ENCODE results near the gene SOD1. TPM values are rescaled to one million over a fixed set of nuclear protein-coding genes. Genes with fewer than 3 reads are reported as not detected.

SOD1 gene
- total RNA-seq, 4 donors from 2014 or later: 118 to 141 (median 130) TPM

DNA sequence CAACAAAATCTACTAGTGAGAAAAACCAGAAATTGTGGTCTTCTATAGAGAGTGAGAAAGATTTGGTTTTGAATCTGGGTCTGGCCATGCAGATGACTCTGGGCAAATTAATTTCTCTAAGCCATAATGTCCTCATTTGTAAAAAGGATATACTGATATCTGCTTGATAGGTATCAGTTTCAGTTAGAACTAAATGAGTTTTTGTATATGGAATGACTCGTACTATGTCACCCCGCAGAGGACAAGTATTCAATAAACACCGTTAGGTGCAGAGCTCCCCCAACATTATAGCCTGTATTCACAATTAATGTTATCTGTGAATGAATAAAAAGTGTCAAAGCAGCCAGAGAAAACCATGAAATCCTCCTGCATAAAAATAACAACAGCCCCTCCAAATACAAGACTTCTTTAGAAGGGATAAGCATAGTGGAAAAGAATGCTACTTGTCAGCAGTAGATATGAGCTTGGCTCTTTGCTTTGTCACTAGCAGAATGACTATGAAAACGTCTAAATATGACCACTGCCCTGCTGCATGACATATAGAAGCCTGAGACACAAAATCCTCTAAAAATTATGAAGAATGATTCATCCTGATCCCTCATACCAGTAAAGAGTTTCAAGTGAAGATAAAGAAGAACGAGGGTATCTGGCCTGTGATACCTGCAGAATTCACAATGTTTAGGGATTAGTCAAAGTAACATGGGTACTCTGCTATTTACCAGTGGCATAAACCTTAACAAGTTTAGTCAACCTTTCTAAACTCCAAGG lies 54.7 kb downstream of the SOD1 start:
- no peak overlapping the region for H3K4me3 ChIP-seq (ENCODE audit: low read depth, poor library complexity, severe bottlenecking)
- 75 to 84% methylated on average over 5 of the region's 5 CpGs for WGBS, 2 donors
- intact Hi-C loops (cut with DNase I; ENCODE audit: low total_unique reads): no loop called here
- no peak for DNase-seq (ENCODE audit: low spot score in 2 of 2)
- TF ChIP-seq POLR2A (IDR thresholded peaks at IDR 0.05): no peak
- TF ChIP-seq, protein P1, sequence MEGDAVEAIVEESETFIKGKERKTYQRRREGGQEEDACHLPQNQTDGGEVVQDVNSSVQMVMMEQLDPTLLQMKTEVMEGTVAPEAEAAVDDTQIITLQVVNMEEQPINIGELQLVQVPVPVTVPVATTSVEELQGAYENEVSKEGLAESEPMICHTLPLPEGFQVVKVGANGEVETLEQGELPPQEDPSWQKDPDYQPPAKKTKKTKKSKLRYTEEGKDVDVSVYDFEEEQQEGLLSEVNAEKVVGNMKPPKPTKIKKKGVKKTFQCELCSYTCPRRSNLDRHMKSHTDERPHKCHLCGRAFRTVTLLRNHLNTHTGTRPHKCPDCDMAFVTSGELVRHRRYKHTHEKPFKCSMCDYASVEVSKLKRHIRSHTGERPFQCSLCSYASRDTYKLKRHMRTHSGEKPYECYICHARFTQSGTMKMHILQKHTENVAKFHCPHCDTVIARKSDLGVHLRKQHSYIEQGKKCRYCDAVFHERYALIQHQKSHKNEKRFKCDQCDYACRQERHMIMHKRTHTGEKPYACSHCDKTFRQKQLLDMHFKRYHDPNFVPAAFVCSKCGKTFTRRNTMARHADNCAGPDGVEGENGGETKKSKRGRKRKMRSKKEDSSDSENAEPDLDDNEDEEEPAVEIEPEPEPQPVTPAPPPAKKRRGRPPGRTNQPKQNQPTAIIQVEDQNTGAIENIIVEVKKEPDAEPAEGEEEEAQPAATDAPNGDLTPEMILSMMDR (IDR thresholded peaks at IDR 0.05): no peak

DNA sequence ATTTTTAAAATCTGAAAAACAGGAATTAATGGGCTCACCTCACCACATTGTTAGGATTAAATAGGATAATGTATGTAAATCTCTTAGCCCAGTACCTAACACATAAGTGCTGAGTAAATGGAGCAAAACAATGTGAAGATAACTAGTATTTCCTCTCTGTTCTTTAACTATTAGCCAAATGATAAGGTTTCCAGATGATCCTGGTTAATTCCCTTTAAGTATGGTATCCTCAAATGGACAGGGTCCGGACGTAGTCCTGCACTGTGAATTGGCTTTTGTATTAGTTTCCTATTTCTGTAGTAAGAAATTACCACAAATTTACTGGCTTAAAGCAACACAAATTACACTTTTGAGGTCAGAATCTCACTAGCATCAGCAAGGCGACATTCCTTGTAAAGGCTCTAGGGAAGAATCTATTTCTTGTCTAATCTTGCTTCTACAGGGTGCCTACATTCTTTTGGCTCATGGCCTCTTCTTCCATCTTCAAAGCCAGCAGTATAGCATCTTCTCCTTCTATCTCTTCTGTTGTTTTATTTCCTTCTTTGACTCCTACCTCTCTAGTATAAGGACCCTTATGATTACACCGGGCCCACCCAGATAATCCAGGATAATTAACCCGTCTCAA lies 55.4 kb downstream of the SOD1 start:
- no peak overlapping the region for H3K4me3 ChIP-seq (ENCODE audit: low read depth, poor library complexity, severe bottlenecking)
- TF ChIP-seq, protein P1 (IDR thresholded peaks at IDR 0.05): no peak
- no peak for TF ChIP-seq POLR2A (IDR thresholded peaks at IDR 0.05)
- WGBS, 2 donors: 84 to 85% methylated on average over 5 of the region's 5 CpGs
- intact Hi-C loops (cut with DNase I; ENCODE audit: low total_unique reads): no loop called here
- no peak for DNase-seq (ENCODE audit: low spot score in 2 of 2)

DNA sequence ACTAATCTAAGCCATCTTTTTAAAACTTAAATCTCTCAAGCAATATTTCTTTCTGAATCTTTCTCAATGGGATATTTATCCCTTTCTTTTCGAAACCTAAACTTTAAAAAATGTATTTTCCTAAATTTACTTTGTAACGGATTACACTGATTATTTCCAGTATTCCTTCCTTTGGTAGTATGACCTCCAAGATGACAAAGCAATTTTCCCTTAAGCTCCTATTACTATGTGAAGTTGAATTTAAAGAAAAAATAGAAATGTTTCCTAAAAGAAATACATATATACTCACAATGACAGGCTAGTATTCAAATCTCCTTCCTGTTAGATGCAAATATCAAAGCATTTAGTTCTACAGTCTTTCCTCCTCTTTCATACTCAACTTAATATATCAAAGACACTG lies 56.6 kb downstream of the SOD1 start:
- intact Hi-C loops (cut with DNase I; ENCODE audit: low total_unique reads): no loop called here
- WGBS, 2 donors: 75 to 79% methylated on average over 2 of the region's 2 CpGs
- H3K4me3 ChIP-seq (ENCODE audit: low read depth, poor library complexity, severe bottlenecking): no peak overlapping the region
- TF ChIP-seq, protein P1 (IDR thresholded peaks at IDR 0.05): no peak
- TF ChIP-seq POLR2A (IDR thresholded peaks at IDR 0.05): no peak
- no peak for DNase-seq (ENCODE audit: low spot score in 2 of 2)

Other genes with a start within 250 kb of the SOD1 start
- 10 to 100 TPM; 11.8 to 30.8 (median 16.5) TPM for gene SCAF4, start 72.4 kb downstream of the SOD1 start, total RNA-seq
- 1 to 10 TPM; 2.8 to 4.0 (median 3.5) TPM for gene HUNK, start 213.3 kb downstream of the SOD1 start, total RNA-seq